ENCODE results near the gene UNC5A. TPM values are rescaled to one million over a fixed set of nuclear protein-coding genes. Genes with fewer than 3 reads are reported as not detected.

The UNC5A gene
- 0.42 and 1.6 TPM in 2 replicates for total RNA-seq

GRCh38 chr5:176810081-176810597 is at the start of gene UNC5A:
Gene UNC5A, plus strand, starts transcription at chr5:176810559. Its CDS starts 192 bp downstream, at chr5:176810751.
- DNase-seq (ENCODE audit: low read depth, low spot score), result no peak

- DNase-seq (ENCODE audit: low read depth, low spot score), result no peak
Observed at GRCh38 chr5:176761755-176762154, 48.6 kb upstream of the UNC5A start.

GRCh38 chr5:176762489-176762888 is 47.9 kb upstream of the UNC5A start:
- no peak for DNase-seq (ENCODE audit: low read depth, low spot score)

- no peak for DNase-seq (ENCODE audit: low read depth, low spot score)
Observed at GRCh38 chr5:176765687-176766086, 44.7 kb upstream of the UNC5A start.

GRCh38 chr5:176768174-176768970 is 42.0 kb upstream of the UNC5A start:
- DNase-seq (ENCODE audit: low read depth, low spot score), result no peak

GRCh38 chr5:176769911-176770310 is 40.4 kb upstream of the UNC5A start:
- DNase-seq (ENCODE audit: low read depth, low spot score), result no peak

GRCh38 chr5:176770431-176770830 is 39.9 kb upstream of the UNC5A start:
- DNase-seq (ENCODE audit: low read depth, low spot score), result no peak

GRCh38 chr5:176771102-176771845 is 39.1 kb upstream of the UNC5A start:
- no peak for DNase-seq (ENCODE audit: low read depth, low spot score)

GRCh38 chr5:176772271-176773210 is 37.8 kb upstream of the UNC5A start:
- DNase-seq (ENCODE audit: low read depth, low spot score), result no peak

- DNase-seq (ENCODE audit: low read depth, low spot score), result no peak
Observed at GRCh38 chr5:176773408-176774035, 36.8 kb upstream of the UNC5A start.

GRCh38 chr5:176774216-176775171 is 35.9 kb upstream of the UNC5A start:
- DNase-seq (ENCODE audit: low read depth, low spot score), result no peak

- DNase-seq (ENCODE audit: low read depth, low spot score), result no peak
Observed at GRCh38 chr5:176775409-176775808, 35.0 kb upstream of the UNC5A start.

- no peak for DNase-seq (ENCODE audit: low read depth, low spot score)
Observed at GRCh38 chr5:176776141-176776865, 34.1 kb upstream of the UNC5A start.

- no peak for DNase-seq (ENCODE audit: low read depth, low spot score)
Observed at GRCh38 chr5:176776916-176777315, 33.4 kb upstream of the UNC5A start.

- DNase-seq (ENCODE audit: low read depth, low spot score), result no peak
Observed at GRCh38 chr5:176778921-176779465, 31.4 kb upstream of the UNC5A start.

GRCh38 chr5:176779537-176779936 is 30.8 kb upstream of the UNC5A start:
- no peak for DNase-seq (ENCODE audit: low read depth, low spot score)

GRCh38 chr5:176780176-176781053 is 29.9 kb upstream of the UNC5A start:
- no peak for DNase-seq (ENCODE audit: low read depth, low spot score)

- no peak for DNase-seq (ENCODE audit: low read depth, low spot score)
Observed at GRCh38 chr5:176781054-176781375, 29.3 kb upstream of the UNC5A start.
